Lower leg skin (tissue), 4 donors: ENCODE results near the gene CLIP2. TPM values are rescaled to one million over a fixed set of nuclear protein-coding genes. Genes with fewer than 3 reads are reported as not detected.
A peak's percentile ranks its signal among the peaks of the same experiment; 100 is the strongest.
"Not testable (repeated sequence)": the region's sequence is repeated elsewhere in the genome, so short reads cannot be mapped to it uniquely, and the experiment has no call there.

Experiments
- DNase-seq, 2 donors: peaks; one replicate each; pipeline ENCODE4 v3.0.0-alpha.2; 2019; ENCODE audit warnings: low spot score in 2 of 2
- H3K4me3 ChIP-seq: fragments of 200-600 bp; sonication (generic); 2 replicates; pipeline ENCODE4 v1.5.1; 2017; ENCODE audit warnings: mild to moderate bottlenecking, low read depth; ENCODE audit not compliant: poor library complexity, severe bottlenecking
- CTCF ChIP-seq, 3 donors: fragments of 450-650 bp; IDR thresholded peaks; one replicate each; pipeline ENCODE4 v1.5.1; 2016; ENCODE audit warnings: antibody characterized with exemption in 3 of 3, mild to moderate bottlenecking in 3 of 3, moderate library complexity in 2 of 3
- POLR2A ChIP-seq, 2 donors: fragments of 450-650 bp; IDR thresholded peaks; one replicate each; pipeline ENCODE4 v1.6.1; 2016 to 2017; ENCODE audit warnings: antibody characterized with exemption in 2 of 2, mild to moderate bottlenecking in 1 of 2, moderate library complexity in 1 of 2
- WGBS, 2 donors: methylation state at CpG; one replicate each; pipeline ENCODE4 v1.1.5; 2018; 5-methylcytosine and 5-hydroxymethylcytosine counted together
- intact Hi-C: fragments of 100-400 bp; cut with DNase I; formaldehyde crosslinking; loops from one replicate; pipeline ENCODE4 v1.15.0; 2023; ENCODE audit warnings: low total_unique reads
- total RNA-seq, 4 donors: library from RNA; depleted of rRNA; stranded (reverse); fragments of >200 nt; gene quantifications; one replicate each; pipeline ENCODE4 v1.1.0, GENCODE V29; 2016

The CLIP2 gene
- total RNA-seq, 4 donors from 2014 or later, result 29.1 to 60.2 (median 52.5) TPM

- 10 to 20% methylated on average over 18 of the region's 20 CpGs for WGBS, 2 donors
- DNase-seq, result no peak
- TF ChIP-seq POLR2A (IDR thresholded peaks at IDR 0.05) (no peak), CTCF (IDR thresholded peaks at IDR 0.05) (no peak)
- intact Hi-C loops, result no loop called here
- no peak overlapping the region for H3K4me3 ChIP-seq
Measured at GRCh38 chr7:74306730-74307469, 17.7 kb downstream of the CLIP2 start.

GRCh38 chr7:74307738-74308505 is 18.7 kb downstream of the CLIP2 start:
- intact Hi-C loops, result no loop called here
- no peak for DNase-seq
- H3K4me3 ChIP-seq, result no peak overlapping the region
- WGBS, 2 donors, result 68 to 87% methylated on average over 10 of the region's 10 CpGs
- TF ChIP-seq CTCF (IDR thresholded peaks at IDR 0.05) (no peak), POLR2A (IDR thresholded peaks at IDR 0.05) (no peak)

- TF ChIP-seq CTCF (IDR thresholded peaks at IDR 0.05) (no peak), POLR2A (IDR thresholded peaks at IDR 0.05) (no peak)
- no peak overlapping the region for H3K4me3 ChIP-seq
- WGBS, 2 donors, result 77 to 80% methylated on average over 6 of the region's 6 CpGs
- no peak for DNase-seq
- intact Hi-C loops, result no loop called here
Measured at GRCh38 chr7:74309181-74309580, 20.0 kb downstream of the CLIP2 start.

GRCh38 chr7:74311305-74311744 is 22.1 kb downstream of the CLIP2 start:
- no peak for TF ChIP-seq CTCF (IDR thresholded peaks at IDR 0.05)
- TF ChIP-seq POLR2A (IDR thresholded peaks at IDR 0.05), result no peak
- DNase-seq, result no peak
- no peak overlapping the region for H3K4me3 ChIP-seq
- intact Hi-C loops, result no loop called here
- 68 to 78% methylated on average over 4 of the region's 4 CpGs for WGBS, 2 donors

GRCh38 chr7:74312418-74313028 is 23.3 kb downstream of the CLIP2 start:
- TF ChIP-seq POLR2A (IDR thresholded peaks at IDR 0.05) (no peak), CTCF (IDR thresholded peaks at IDR 0.05) (no peak)
- intact Hi-C loops, result no loop called here
- no peak overlapping the region for H3K4me3 ChIP-seq
- peak; percentile 59 to 88 for DNase-seq
- WGBS, 2 donors, result 52 to 59% methylated on average over 16 of the region's 16 CpGs

- intact Hi-C loops, H3K4me3 ChIP-seq, DNase-seq: not testable (repeated sequence)
- 73 to 86% methylated on average over 3 to 4 of the region's 4 CpGs for WGBS, 2 donors
Measured at GRCh38 chr7:74315891-74316290, 26.7 kb downstream of the CLIP2 start.
